ENCODE data around the gene DVL1. TPM values are rescaled to one million over a fixed set of nuclear protein-coding genes. Genes with fewer than 3 reads are reported as not detected.
A peak's percentile ranks its signal among the peaks of the same experiment; 100 is the strongest.

The DVL1 gene
- total and polyA plus RNA-seq, 2 of the 13 experiments (the other 11 are each of a cell fraction or from before 2014, with no cell fraction given) = 30.8 to 60.4 TPM

DNA sequence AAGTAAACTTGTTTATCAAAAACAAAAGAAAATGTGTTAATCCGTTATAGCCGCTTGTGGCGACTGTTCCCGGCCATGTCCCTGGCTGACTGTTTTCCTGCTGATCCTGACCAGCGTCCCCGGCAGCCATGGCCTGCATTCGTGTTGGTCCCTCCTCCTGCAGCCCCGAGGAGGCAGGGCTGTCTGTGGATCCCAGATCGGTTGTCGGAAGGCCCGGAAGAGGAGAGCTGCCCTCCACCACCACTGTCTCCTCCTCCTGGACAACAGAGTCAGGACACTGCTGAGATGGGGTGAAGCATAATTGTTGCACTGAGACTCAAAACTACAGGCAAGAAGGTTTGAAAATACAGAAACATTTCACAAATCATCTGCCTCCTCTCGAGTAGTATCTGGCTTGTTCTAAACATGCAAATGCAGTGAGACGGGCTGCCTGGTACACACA, 12.8 kb upstream of the DVL1 start (continued):
- no peak for TF ChIP-seq CREB3 (CRISPR knock-in tag; IDR thresholded peaks at IDR 0.05)
- no peak for TF ChIP-seq ZNF709 (CRISPR knock-in tag; IDR thresholded peaks at IDR 0.05)
- peak; percentile 19; the same call in 1 of the 2 replicates for TF ChIP-seq THAP11 (CRISPR knock-in tag; IDR thresholded peaks at IDR 0.05)
- 0 out of 2 replicates have a peak, but pooled peaks have one; percentile 49 for TF ChIP-seq ZNF792 (CRISPR knock-in tag; IDR thresholded peaks at IDR 0.05)
- TF ChIP-seq CEBPG (CRISPR knock-in tag; IDR thresholded peaks at IDR 0.05) = no peak
- no peak for TF ChIP-seq ZNF550 (CRISPR knock-in tag; IDR thresholded peaks at IDR 0.05; ENCODE audit: borderline replicate concordance)
- peak; percentile 63 for TF ChIP-seq PATZ1 (CRISPR knock-in tag; IDR thresholded peaks at IDR 0.05)
- TF ChIP-seq MTA3 (CRISPR knock-in tag; IDR thresholded peaks at IDR 0.05) = no peak
- no peak for TF ChIP-seq FOXA3 (CRISPR knock-in tag; IDR thresholded peaks at IDR 0.05)
- no peak for TF ChIP-seq ZSCAN9 (CRISPR knock-in tag; IDR thresholded peaks at IDR 0.05; ENCODE audit: borderline replicate concordance)
- TF ChIP-seq TBX3 (IDR thresholded peaks at IDR 0.05; ENCODE audit: borderline replicate concordance) = no peak
- TF ChIP-seq ZFP90 (CRISPR knock-in tag; IDR thresholded peaks at IDR 0.05; ENCODE audit: borderline replicate concordance) = no peak
- peak; percentile 38; the same call in 1 of the 2 replicates for TF ChIP-seq PHF8 (CRISPR knock-in tag; IDR thresholded peaks at IDR 0.05)
- no peak for TF ChIP-seq STAT5B (CRISPR knock-in tag; IDR thresholded peaks at IDR 0.05)
- no peak for TF ChIP-seq ZNF720 (CRISPR knock-in tag; IDR thresholded peaks at IDR 0.05)
- no peak for TF ChIP-seq HCFC1 (IDR thresholded peaks at IDR 0.05; ENCODE audit: low read depth, low read length)
- no peak for TF ChIP-seq TOPORS (CRISPR knock-in tag; IDR thresholded peaks at IDR 0.05)
- TF ChIP-seq RBAK (CRISPR knock-in tag; IDR thresholded peaks at IDR 0.05) = no peak
- TF ChIP-seq HMGXB3 (CRISPR knock-in tag; IDR thresholded peaks at IDR 0.05; ENCODE audit: borderline replicate concordance) = no peak
- TF ChIP-seq MIXL1 (CRISPR knock-in tag; IDR thresholded peaks at IDR 0.05) = 0 out of 2 replicates have a peak, but pooled peaks have one; percentile 14
- TF ChIP-seq ZNF816 (CRISPR knock-in tag; IDR thresholded peaks at IDR 0.05; ENCODE audit: borderline replicate concordance) = no peak
- TF ChIP-seq SNAPC5 (CRISPR knock-in tag; IDR thresholded peaks at IDR 0.05; ENCODE audit: borderline replicate concordance) = no peak
- no peak for TF ChIP-seq NONO (IDR thresholded peaks at IDR 0.05)
- TF ChIP-seq NONO (CRISPR knock-in tag; conservative IDR thresholded peaks at IDR 0.05) = no peak
- TF ChIP-seq GATAD1 (CRISPR knock-in tag; IDR thresholded peaks at IDR 0.05) = peak; percentile 51; the same call in 1 of the 2 replicates

Data from HepG2 (cell line).